Endothelial cell of umbilical vein (primary cell): ENCODE measurements around the gene TMEM170B. TPM values are rescaled to one million over a fixed set of nuclear protein-coding genes. Genes with fewer than 3 reads are reported as not detected.

Experiments used
- BruUV-seq: library from RNA; stranded (reverse); fragments of 400-500 nt; replicated peaks from 2 replicates; lab custom pipeline; 2021; lab: Mats Ljungman, UMichigan
- CTCF ChIA-PET: fragments of 300-600, 350-600 bp; sonication (Branson Sonifier 250); formaldehyde crosslinking; loops from one replicate; lab custom pipeline; 2021; ENCODE audit warnings: antibody characterized with exemption, inconsistent platforms; lab: Charles Lee
- POLR2A ChIA-PET: fragments of 300-600, 350-600 bp; sonication (Branson Sonifier 250); formaldehyde crosslinking; loops from one replicate; lab custom pipeline; 2021; ENCODE audit warnings: antibody characterized with exemption, inconsistent platforms; lab: Charles Lee
- DNase-seq: peaks from one replicate; pipeline ENCODE4 v3.0.0-alpha.2; 2011; ENCODE audit warnings: low read depth, low spot score
- FAIRE-seq: peaks from 2 replicates; lab custom pipeline; 2011; peaks lifted over from hg19 to GRCh38; lab: Jason Lieb, UNC
- H2AFZ ChIP-seq: 2 replicates; pipeline ENCODE4 v1.6.0; 2012; ENCODE audit warnings: low read depth, low read length, control low read depth, inconsistent platforms
- H3K27ac ChIP-seq: 2 replicates; pipeline ENCODE4 v1.5.1; 2011; ENCODE audit warnings: low read depth, mild to moderate bottlenecking, control low read depth, low read length, moderate library complexity; ENCODE audit not compliant: insufficient read depth
- H3K27me3 ChIP-seq, 2 experiments: 2 replicates each; pipeline versions ENCODE4 v1.6.0 to v1.6.1; 2011; ENCODE audit warnings: low read length in 2 of 2, mixed read lengths in 1 of 2; ENCODE audit not compliant: control insufficient read depth in 2 of 2, insufficient read depth in 2 of 2
- H3K36me3 ChIP-seq, 2 experiments: 2 replicates in 1 of 2; 3 replicates in 1 of 2; pipeline ENCODE4 v1.5.1; 2011; ENCODE audit warnings: low read length in 2 of 2, mild to moderate bottlenecking in 1 of 2, moderate library complexity in 1 of 2; ENCODE audit not compliant: control insufficient read depth in 2 of 2, insufficient read depth in 2 of 2; ENCODE audit errors: extremely low read depth in 1 of 2
- H3K4me1 ChIP-seq: 3 replicates; pipeline ENCODE4 v1.5.1; 2011; ENCODE audit warnings: mild to moderate bottlenecking, low read length; ENCODE audit not compliant: control insufficient read depth, insufficient read depth; ENCODE audit errors: extremely low read depth
- H3K4me2 ChIP-seq: 2 replicates; pipeline ENCODE4 v1.6.1; 2011; ENCODE audit warnings: low read length, control low read depth, mixed read lengths; ENCODE audit not compliant: insufficient read depth
- H3K4me3 ChIP-seq, 3 experiments: fragments of 200-600 bp in 1 of 3; sonication (generic), shearing (Covaris generic) in 1 of 3; replicated peaks in 1 of 3; 2 replicates each; pipeline ENCODE4 v1.5.1; 2011 to 2016; ENCODE audit warnings: control low read depth in 3 of 3, low read length in 3 of 3, mild to moderate bottlenecking in 2 of 3, inconsistent platforms in 1 of 3, low read depth in 1 of 3, moderate library complexity in 1 of 3; ENCODE audit not compliant: insufficient read depth in 1 of 3
- H3K79me2 ChIP-seq: 2 replicates; pipeline ENCODE4 v1.6.0; 2012; ENCODE audit warnings: low read length, inconsistent platforms; ENCODE audit not compliant: control insufficient read depth, insufficient read depth
- H3K9ac ChIP-seq: replicated peaks from 2 replicates; pipeline ENCODE3; 2011; ENCODE audit warnings: low read length, control low read depth; ENCODE audit not compliant: insufficient read depth; ENCODE audit errors: extremely low read depth
- H3K9me1 ChIP-seq: replicated peaks from 3 replicates; pipeline ENCODE4 v1.6.0; 2011; ENCODE audit warnings: mild to moderate bottlenecking, low read length; ENCODE audit not compliant: control insufficient read depth, insufficient read depth; ENCODE audit errors: extremely low read depth
- H3K9me3 ChIP-seq: replicated peaks from 2 replicates; pipeline ENCODE4 v1.5.1; 2012; ENCODE audit warnings: low read length, inconsistent platforms; ENCODE audit not compliant: control insufficient read depth, insufficient read depth
- H4K20me1 ChIP-seq: replicated peaks from 2 replicates; pipeline ENCODE3; 2011; ENCODE audit warnings: mild to moderate bottlenecking, low read length; ENCODE audit not compliant: control insufficient read depth, insufficient read depth; ENCODE audit errors: extremely low read depth
- EZH2 ChIP-seq: IDR thresholded peaks from 2 replicates; pipeline ENCODE4 v1.6.1; 2012; ENCODE audit warnings: borderline replicate concordance, low read depth, mild to moderate bottlenecking, moderate library complexity, low read length, inconsistent platforms; ENCODE audit not compliant: severe bottlenecking
- FOS ChIP-seq: IDR thresholded peaks from 2 replicates; pipeline ENCODE4 v1.6.1; 2011; ENCODE audit warnings: mild to moderate bottlenecking, low read length, moderate library complexity, borderline replicate concordance; ENCODE audit not compliant: insufficient read depth
- GATA2 ChIP-seq: IDR thresholded peaks from 2 replicates; pipeline ENCODE4 v1.7.0; 2011; ENCODE audit warnings: low read depth, mild to moderate bottlenecking, moderate library complexity, mixed read lengths, low read length; ENCODE audit not compliant: insufficient read length, insufficient read depth
- JUN ChIP-seq: IDR thresholded peaks from 2 replicates; pipeline ENCODE4 v1.6.1; 2011; ENCODE audit warnings: borderline replicate concordance, low read depth; ENCODE audit not compliant: insufficient read length, insufficient read depth
- MYC ChIP-seq: IDR thresholded peaks from one replicate; pipeline ENCODE4 v1.6.1; 2011; ENCODE audit warnings: mild to moderate bottlenecking, low read depth, low read length
- POLR2A ChIP-seq: IDR thresholded peaks from 2 replicates; pipeline ENCODE4 v1.6.1; 2012; ENCODE audit warnings: low read depth, mild to moderate bottlenecking, control low read depth, low read length
- POLR2AphosphoS5 ChIP-seq: IDR thresholded peaks from 2 replicates; pipeline ENCODE4 v1.6.1; 2012; ENCODE audit warnings: low read depth, mild to moderate bottlenecking, control low read depth, low read length, moderate library complexity; ENCODE audit not compliant: insufficient read depth
- dilution Hi-C: fragments of 300-500 bp; cut with MboI; formaldehyde crosslinking; loops from one replicate; pipeline ENCODE4 v1.15.0; 2019; ENCODE audit warnings: low sequenced_read_pairs; ENCODE audit not compliant: extremely low pct_ligation_motif_present
- intact Hi-C: fragments of 100-400 bp; cut with micrococcal nuclease; formaldehyde crosslinking; loops from one replicate; pipeline ENCODE4 v1.10.0; 2022
- polyA plus RNA-seq, 4 experiments: library from polyadenylated mRNA; depleted of rRNA in 3 of 4; stranded (reverse) in 3 of 4; unstranded in 1 of 4; fragments of >200 nt; gene quantifications; 2 replicates each; pipeline versions ENCODE4 v1.2.1 to v1.2.3, GENCODE V29; 2011 to 2012; ENCODE audit warnings: missing spikeins in 1 of 4
- total RNA-seq: library from RNA; stranded (reverse); gene quantifications from 2 replicates; pipeline ENCODE4 v1.2.3, GENCODE V29; 2021
- TF ChIP-seq, protein P1 (sequence below): IDR thresholded peaks from 2 replicates; pipeline ENCODE4 v1.6.1; 2011; ENCODE audit not compliant: insufficient read depth, insufficient read length
- TF ChIP-seq, protein P2 (sequence below), 2 donors: IDR thresholded peaks; 1 replicate in 1 of 2; 2 replicates in 1 of 2; pipeline ENCODE4 v1.5.1; 2011; ENCODE audit warnings: low read length in 2 of 2, mild to moderate bottlenecking in 2 of 2, moderate library complexity in 2 of 2, control low read depth in 1 of 2, inconsistent platforms in 1 of 2, low read depth in 1 of 2; ENCODE audit not compliant: insufficient read depth in 1 of 2; ENCODE audit errors: extremely low read depth in 1 of 2

The TMEM170B gene
- total and polyA plus RNA-seq, 2 donors (not counting 3 experiments of a cell fraction or from before 2014, with no cell fraction given) = 1.1 to 4.2 TPM

- intact Hi-C loops = loop anchor here (1.0 to 2.0 kb wide), 12 partner anchors 22 to 996 kb away; partner anchors contain the start of gene EDN1
- no peak overlapping the region for H2AFZ ChIP-seq
- H3K36me3 ChIP-seq = no peaks in the 10 kb centered on the region
- no peaks in the 10 kb centered on the region for H3K9me3 ChIP-seq
- peak overlapping the region in 2 of 3 experiments; percentile 30 to 86 for H3K4me3 ChIP-seq
- no peaks in the 10 kb centered on the region for H3K9me1 ChIP-seq
- H3K4me1 ChIP-seq = peaks cover 75% of the 10 kb centered on the region
- peak overlapping the region; percentile 96 for H3K4me2 ChIP-seq
- no peaks in the 10 kb centered on the region for H3K27me3 ChIP-seq
- BruUV-seq = TSS peak; percentile 61
- dilution Hi-C loops = loop anchor here (5.0 to 25.0 kb wide), 3 partner anchors 46 to 679 kb away; partner anchors contain the start of gene EDN1
- H3K79me2 ChIP-seq = peaks cover 16% of the 10 kb centered on the region
- no peaks in the 10 kb centered on the region for H4K20me1 ChIP-seq
- CTCF ChIA-PET = interaction anchor here (0.6 to 8.7 kb wide), 7 partner anchors 22 to 681 kb away, joined by 3 to 102 read pairs (median 8); partner anchors contain the start of gene EDN1
- FAIRE-seq = no peak
- H3K9ac ChIP-seq = peak overlapping the region; percentile 95
- H3K27ac ChIP-seq = peak overlapping the region; percentile 99
- POLR2A ChIA-PET = interaction anchor here (1.0 to 8.7 kb wide), 11 partner anchors 14 to 977 kb away, joined by 3 to 210 read pairs (median 7); partner anchors contain the start of gene EDN1
- TF ChIP-seq, protein P1, sequence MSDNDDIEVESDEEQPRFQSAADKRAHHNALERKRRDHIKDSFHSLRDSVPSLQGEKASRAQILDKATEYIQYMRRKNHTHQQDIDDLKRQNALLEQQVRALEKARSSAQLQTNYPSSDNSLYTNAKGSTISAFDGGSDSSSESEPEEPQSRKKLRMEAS = no peak
- TF ChIP-seq POLR2A (peak; percentile 80), MYC (no peak)
- peak; percentile 67 for DNase-seq
Observed at GRCh38 chr6:11608600-11609323, 71.2 kb downstream of the TMEM170B start.

DNA sequence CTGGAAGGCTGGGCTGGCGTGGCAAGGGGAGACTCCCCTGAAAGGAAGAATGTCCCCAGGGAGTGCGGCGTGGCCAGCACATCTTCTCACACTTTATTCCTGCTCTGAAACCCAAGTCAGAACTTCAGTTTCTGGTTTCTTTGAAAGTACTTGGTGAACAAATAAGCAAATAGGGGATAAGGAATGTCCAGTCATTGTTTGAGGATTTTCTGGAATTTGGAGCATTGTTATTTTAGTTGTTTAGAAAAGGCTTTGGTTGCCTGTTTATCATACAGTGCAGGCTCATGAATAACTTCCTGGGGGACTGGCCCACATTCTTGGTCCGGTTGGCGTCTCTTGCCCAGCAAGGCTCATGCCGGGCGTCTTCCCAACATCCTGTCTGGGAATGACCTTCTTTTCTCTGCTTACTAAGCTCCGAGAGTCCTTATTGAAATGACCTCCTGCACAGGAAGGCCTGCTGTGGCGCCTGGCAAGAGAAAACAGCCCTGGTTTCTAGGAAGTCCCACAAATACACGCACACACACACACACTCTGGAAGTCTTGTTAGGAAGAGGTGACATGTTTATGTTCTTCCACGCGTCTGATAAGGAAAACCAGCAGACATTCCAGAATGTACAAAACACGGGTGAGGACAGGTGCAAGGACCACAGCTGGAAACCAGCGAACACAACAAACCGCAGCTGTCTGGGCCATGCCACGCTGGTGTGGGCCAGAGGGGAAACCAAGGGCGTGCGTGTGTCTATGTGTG is 71.9 kb downstream of the TMEM170B start:
- Histone ChIP-seq H3K27ac (peak overlapping the region; percentile 99), H3K4me1 (peaks cover 78% of the 10 kb centered on the region), H3K9me3 (no peaks in the 10 kb centered on the region), H3K27me3 (no peaks in the 10 kb centered on the region), H2AFZ (no peak overlapping the region), H3K36me3 (no peaks in the 10 kb centered on the region), H3K9ac (peak overlapping the region; percentile 95), H3K4me3 (peak overlapping the region in 2 of 3 experiments; percentile 30 to 86), H3K4me2 (peak overlapping the region; percentile 96), H3K9me1 (no peaks in the 10 kb centered on the region), H3K79me2 (peaks cover 16% of the 10 kb centered on the region), H4K20me1 (no peaks in the 10 kb centered on the region)
- DNase-seq (peak; percentile 99), FAIRE-seq (peak; percentile 94)
- TF ChIP-seq, protein P2, sequence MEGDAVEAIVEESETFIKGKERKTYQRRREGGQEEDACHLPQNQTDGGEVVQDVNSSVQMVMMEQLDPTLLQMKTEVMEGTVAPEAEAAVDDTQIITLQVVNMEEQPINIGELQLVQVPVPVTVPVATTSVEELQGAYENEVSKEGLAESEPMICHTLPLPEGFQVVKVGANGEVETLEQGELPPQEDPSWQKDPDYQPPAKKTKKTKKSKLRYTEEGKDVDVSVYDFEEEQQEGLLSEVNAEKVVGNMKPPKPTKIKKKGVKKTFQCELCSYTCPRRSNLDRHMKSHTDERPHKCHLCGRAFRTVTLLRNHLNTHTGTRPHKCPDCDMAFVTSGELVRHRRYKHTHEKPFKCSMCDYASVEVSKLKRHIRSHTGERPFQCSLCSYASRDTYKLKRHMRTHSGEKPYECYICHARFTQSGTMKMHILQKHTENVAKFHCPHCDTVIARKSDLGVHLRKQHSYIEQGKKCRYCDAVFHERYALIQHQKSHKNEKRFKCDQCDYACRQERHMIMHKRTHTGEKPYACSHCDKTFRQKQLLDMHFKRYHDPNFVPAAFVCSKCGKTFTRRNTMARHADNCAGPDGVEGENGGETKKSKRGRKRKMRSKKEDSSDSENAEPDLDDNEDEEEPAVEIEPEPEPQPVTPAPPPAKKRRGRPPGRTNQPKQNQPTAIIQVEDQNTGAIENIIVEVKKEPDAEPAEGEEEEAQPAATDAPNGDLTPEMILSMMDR (IDR thresholded peaks at IDR 0.05; ENCODE audit: extremely low read depth in 1 of 2, insufficient read depth in 1 of 2, low read depth in 1 of 2, low read length in 2 of 2) = no peak
- TF ChIP-seq POLR2AphosphoS5 (peak; percentile 88), FOS (peak; percentile 98), MYC (peak; percentile 2), POLR2A (no peak), JUN (peak; percentile 83), GATA2 (peak; percentile 95), EZH2 (no peak)
- TF ChIP-seq, protein P1 = no peak
- intact Hi-C loops (loop anchor here (1.0 to 2.0 kb wide), 12 partner anchors 23 to 995 kb away; partner anchors contain the start of gene EDN1), dilution Hi-C loops (loop anchor here (5.0 to 25.0 kb wide), 3 partner anchors 45 to 678 kb away; partner anchors contain the start of gene EDN1)
- BruUV-seq = no TSS peak
- ChIA-PET CTCF (interaction anchor here (0.6 to 8.7 kb wide), 8 partner anchors 23 to 681 kb away, joined by 3 to 102 read pairs (median 6); partner anchors contain the start of gene EDN1), POLR2A (interaction anchor here (1.0 to 8.7 kb wide), 8 partner anchors 20 to 686 kb away, joined by 4 to 210 read pairs (median 8); partner anchors contain the start of gene EDN1)
